Measurements from ENCODE around the gene LAMC1. TPM values are rescaled to one million over a fixed set of nuclear protein-coding genes. Genes with fewer than 3 reads are reported as not detected.

LAMC1 gene
- total RNA-seq, 2 donors from 2014 or later: 0.84 TPM; not detected in 1

DNA sequence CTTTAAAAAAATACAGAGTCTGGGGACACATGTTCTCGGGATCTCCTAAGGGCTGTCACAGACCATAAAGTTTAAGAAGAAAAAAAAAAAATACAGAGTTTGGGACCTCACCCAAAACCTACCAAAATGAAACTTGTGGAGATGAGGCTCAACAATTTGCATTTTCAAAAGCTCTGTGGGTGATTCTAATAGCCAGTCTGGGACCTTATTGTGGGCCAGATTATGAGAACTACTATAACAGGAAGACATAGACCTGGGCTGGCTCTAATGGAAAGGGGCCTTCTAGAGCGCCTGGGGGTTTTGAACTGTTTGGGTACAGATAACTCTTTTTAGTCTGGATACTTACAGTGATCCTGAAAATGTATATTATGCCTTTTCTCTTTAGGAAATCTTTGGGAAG lies 69.1 kb downstream of the LAMC1 start:
- Mint-ChIP-seq H3K4me1 (no peaks in the 10 kb centered on the region), H3K4me3 (no peak overlapping the region), H3K9me3 (no peaks in the 10 kb centered on the region), H3K27ac (no peak overlapping the region), H3K27me3 (peaks cover 23% of the 10 kb centered on the region), H3K36me3 (ENCODE audit: low read depth) (no peaks in the 10 kb centered on the region)
- no peak for ATAC-seq (replicated peaks)

DNA sequence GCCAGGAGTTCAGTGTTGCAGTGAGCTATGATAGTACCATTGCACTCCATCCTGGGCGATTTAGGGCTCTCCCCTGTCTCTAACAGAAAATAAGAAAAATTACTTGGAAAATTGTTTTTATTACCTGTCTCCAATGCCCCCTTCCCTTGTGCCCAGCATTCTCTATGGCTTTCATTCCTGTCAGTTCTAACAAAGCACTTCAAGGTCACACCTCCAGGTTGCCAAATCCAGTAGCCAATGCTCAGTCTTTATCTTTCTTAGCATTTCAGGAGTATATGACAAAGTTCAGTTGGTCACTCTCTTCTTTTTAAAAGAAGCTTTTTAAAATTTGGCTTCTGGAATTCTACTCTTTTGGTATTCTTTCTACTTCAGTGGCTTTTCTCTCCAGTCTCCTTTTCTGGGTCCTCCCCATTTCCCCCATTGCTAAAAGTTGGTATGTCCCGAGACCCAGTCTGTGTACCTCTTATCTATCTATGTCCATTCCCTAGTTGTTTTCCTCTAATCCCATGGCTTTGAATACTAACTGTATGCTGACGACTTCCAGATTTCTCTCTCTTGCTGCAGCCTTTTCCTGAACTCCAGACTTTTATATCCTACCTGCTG lies 69.9 kb downstream of the LAMC1 start:
- ATAC-seq (replicated peaks): no peak
- no peaks in the 10 kb centered on the region for H3K9me3 Mint-ChIP-seq
- peaks cover 23% of the 10 kb centered on the region for H3K27me3 Mint-ChIP-seq

DNA sequence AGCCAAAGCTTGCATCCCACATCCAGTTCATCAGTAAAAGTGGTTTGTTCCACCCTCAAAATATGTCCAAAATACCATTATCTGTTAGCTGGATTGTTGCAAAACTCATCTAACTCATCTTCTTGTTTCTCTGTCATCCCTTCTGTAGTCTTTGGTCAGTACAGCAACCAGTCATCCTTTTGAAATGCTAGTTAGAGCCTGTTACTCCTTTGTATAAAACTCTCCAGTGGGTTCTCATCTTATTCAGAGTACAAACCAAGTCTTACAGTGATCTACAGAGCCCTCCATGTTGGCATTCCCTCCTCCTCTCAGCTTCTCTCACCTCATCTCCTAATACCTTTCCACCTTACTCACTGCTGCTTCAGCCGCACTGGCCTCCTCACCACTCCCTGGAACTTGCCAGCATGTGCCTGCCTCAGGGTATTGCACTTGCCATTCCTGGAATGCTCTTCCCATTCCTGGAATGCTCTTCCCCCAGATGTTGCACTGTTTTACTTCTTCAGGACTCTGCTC lies 70.6 kb downstream of the LAMC1 start:
- Mint-ChIP-seq H3K27me3 (peaks cover 18% of the 10 kb centered on the region), H3K4me3 (no peak overlapping the region), H3K4me1 (no peaks in the 10 kb centered on the region), H3K36me3 (ENCODE audit: low read depth) (no peaks in the 10 kb centered on the region), H3K27ac (no peak overlapping the region), H3K9me3 (no peaks in the 10 kb centered on the region)
- no peak for ATAC-seq (replicated peaks)

More for the DNA sequence above, 69.9 kb downstream of the LAMC1 start:
- Mint-ChIP-seq H3K27ac (no peak overlapping the region), H3K4me1 (no peaks in the 10 kb centered on the region), H3K4me3 (no peak overlapping the region), H3K36me3 (ENCODE audit: low read depth) (no peaks in the 10 kb centered on the region)

DNA sequence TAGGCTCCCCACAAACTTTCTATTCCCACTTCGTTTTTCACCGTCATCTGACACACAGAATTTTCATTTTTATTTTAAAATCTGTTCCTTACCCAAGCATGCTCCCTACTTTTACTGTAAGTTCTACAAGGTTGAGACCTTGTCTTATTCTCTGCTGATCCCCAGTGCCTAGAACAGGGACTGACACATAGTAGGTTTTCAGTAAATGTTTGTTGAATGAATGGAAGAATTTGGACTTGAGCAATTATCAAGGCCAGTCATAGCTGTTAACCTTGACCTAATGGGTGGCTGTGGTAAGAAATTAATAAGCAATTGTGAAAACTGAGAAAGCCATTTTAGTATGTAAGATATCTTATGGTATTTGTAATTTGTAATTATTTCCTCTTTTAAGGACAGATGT lies 71.1 kb downstream of the LAMC1 start:
- Mint-ChIP-seq H3K9me3 (no peaks in the 10 kb centered on the region), H3K27ac (no peak overlapping the region)
- no peak for ATAC-seq (replicated peaks)

DNA sequence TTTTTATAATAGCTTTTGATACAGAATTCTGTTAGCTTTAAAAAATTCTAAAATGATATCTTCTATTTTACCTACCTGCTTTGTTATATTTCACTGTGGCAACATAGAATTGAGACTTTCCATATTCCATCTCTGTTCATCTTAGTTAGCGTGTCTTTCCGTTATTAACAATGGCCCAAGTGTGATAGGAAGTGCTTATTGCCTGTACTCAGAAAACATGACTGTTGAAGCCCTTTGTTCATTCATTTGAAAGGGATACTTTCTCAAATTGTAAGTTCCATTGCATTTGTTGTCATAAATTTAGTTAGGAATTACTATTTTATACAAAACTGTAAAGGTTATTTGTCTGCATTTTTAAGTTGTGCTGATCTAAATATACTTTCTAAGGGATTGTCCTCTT lies 73.1 kb downstream of the LAMC1 start:
- no peaks in the 10 kb centered on the region for H3K4me1 Mint-ChIP-seq
- no peaks in the 10 kb centered on the region for H3K9me3 Mint-ChIP-seq
- no peak for ATAC-seq (replicated peaks)
- no peaks in the 10 kb centered on the region for H3K36me3 Mint-ChIP-seq (ENCODE audit: low read depth)
- no peak overlapping the region for H3K4me3 Mint-ChIP-seq
- peaks cover 15% of the 10 kb centered on the region for H3K27me3 Mint-ChIP-seq
- H3K27ac Mint-ChIP-seq: no peak overlapping the region

More for the DNA sequence above, 71.1 kb downstream of the LAMC1 start:
- Mint-ChIP-seq H3K4me3 (no peak overlapping the region), H3K27me3 (peaks cover 15% of the 10 kb centered on the region), H3K4me1 (no peaks in the 10 kb centered on the region), H3K36me3 (ENCODE audit: low read depth) (no peaks in the 10 kb centered on the region)

DNA sequence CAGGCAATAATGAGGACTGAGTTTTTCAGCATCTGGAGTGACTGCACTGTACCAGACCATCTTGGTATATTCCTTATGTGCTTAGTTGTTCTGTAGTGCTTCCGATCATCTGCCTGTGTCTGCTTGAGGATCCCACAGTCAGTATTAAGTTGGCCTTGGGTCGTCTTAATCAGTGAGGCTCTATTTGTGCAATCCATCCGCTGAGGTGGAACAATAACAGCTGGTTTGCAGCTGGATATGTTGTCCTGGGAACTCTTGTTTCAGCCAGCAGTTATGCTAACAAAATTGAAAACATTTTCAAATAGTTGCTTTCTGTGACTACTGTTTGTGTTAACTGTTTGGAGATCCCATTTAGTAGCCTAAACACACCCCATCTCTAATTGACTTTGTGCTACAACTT lies 73.7 kb downstream of the LAMC1 start:
- Mint-ChIP-seq H3K27ac (no peak overlapping the region), H3K27me3 (peaks cover 15% of the 10 kb centered on the region)

DNA sequence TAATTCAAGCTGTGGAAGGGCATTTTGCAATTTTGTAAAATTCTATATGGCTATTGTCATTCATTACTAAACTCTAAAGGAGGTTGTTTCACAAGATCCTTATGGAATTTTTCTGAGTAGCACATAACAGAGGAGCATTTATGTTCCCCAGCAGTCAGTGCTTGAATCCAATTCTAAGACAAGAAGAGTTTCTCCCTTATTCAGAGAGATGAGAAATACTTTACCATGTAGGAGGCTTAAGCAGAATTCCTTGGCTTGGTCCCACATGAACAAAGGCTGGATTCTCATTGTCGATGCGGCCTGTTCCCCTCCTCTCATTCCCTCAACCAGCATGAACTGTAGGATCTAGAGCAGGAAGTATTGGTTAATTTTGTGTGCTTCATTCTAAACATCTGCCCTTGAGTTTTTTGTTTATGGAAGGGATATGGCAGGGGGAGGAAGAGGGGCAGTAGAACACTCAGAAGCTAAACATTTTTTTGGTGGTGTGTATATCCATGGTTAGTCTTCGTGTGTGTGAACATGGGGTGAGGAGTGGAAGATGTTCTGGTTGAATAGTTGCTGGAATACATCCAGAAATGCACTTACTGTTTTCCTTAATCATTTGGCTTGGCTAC lies 74.3 kb downstream of the LAMC1 start:
- H3K36me3 Mint-ChIP-seq (ENCODE audit: low read depth): no peaks in the 10 kb centered on the region
- H3K27me3 Mint-ChIP-seq: peaks cover 15% of the 10 kb centered on the region
- ATAC-seq (replicated peaks): no peak
- H3K4me3 Mint-ChIP-seq: no peak overlapping the region
- H3K4me1 Mint-ChIP-seq: no peaks in the 10 kb centered on the region
- H3K9me3 Mint-ChIP-seq: no peaks in the 10 kb centered on the region
- H3K27ac Mint-ChIP-seq: no peak overlapping the region

More for the DNA sequence above, 73.7 kb downstream of the LAMC1 start:
- Mint-ChIP-seq H3K36me3 (ENCODE audit: low read depth) (no peaks in the 10 kb centered on the region), H3K4me3 (no peak overlapping the region), H3K9me3 (no peaks in the 10 kb centered on the region), H3K4me1 (no peaks in the 10 kb centered on the region)
- ATAC-seq (replicated peaks): no peak

DNA sequence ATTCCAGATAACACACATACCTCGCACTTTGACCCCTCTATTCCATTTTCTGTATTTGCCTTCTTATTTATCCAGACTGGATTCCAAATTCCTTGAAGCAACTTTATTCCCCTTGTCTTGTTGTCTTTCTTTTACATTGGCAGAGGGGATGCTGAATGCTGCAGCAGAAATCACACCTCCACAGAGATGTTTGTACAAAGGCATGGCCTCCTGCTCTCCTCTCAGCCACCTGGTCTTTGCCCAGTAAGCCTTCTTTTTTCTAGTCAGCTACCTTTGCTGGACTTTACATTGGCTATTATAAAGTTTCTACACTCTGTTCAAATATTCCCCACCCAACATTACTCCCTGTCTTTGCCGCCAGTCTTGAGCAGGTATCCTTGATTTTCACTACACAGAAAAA lies 75.1 kb downstream of the LAMC1 start:
- peaks cover 13% of the 10 kb centered on the region for H3K27me3 Mint-ChIP-seq
- H3K36me3 Mint-ChIP-seq (ENCODE audit: low read depth): no peaks in the 10 kb centered on the region
- no peak for ATAC-seq (replicated peaks)
- no peak overlapping the region for H3K4me3 Mint-ChIP-seq
- H3K9me3 Mint-ChIP-seq: no peaks in the 10 kb centered on the region
- H3K4me1 Mint-ChIP-seq: no peaks in the 10 kb centered on the region
- H3K27ac Mint-ChIP-seq: no peak overlapping the region

DNA sequence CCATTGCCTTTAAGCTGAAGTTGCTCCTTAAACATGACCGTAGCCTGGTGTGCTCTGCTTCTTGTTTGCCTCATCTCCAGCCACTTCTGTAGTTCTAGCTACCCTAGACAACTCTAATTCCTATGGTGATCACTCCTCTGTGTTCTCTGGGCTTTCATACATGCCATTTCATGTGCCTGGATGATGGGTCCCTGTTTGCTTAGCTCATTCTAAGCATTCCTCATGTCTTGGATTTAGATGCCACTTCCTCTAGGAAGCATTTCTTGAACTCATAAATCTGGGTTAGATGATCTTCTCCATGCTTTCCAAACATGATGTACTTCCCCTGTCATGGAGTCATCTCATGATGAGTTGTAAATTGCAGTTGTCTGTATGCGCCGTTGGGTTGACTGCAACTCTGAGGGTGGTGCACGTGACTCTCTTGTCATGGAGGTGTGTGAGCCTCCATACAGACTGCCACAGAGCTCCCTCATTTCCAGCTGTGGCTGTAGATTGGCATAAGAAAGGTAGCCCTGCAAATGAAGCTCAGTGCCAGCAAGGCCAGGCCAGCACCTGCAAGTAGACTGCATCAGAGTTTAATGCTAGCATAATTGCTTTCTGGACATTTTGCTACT lies 77.2 kb downstream of the LAMC1 start:
- no peak for ATAC-seq (replicated peaks)
- no peaks in the 10 kb centered on the region for H3K9me3 Mint-ChIP-seq
- no peaks in the 10 kb centered on the region for H3K4me1 Mint-ChIP-seq
- H3K27me3 Mint-ChIP-seq: no peaks in the 10 kb centered on the region
- no peak overlapping the region for H3K4me3 Mint-ChIP-seq
- no peak overlapping the region for H3K27ac Mint-ChIP-seq
- H3K36me3 Mint-ChIP-seq (ENCODE audit: low read depth): no peaks in the 10 kb centered on the region

DNA sequence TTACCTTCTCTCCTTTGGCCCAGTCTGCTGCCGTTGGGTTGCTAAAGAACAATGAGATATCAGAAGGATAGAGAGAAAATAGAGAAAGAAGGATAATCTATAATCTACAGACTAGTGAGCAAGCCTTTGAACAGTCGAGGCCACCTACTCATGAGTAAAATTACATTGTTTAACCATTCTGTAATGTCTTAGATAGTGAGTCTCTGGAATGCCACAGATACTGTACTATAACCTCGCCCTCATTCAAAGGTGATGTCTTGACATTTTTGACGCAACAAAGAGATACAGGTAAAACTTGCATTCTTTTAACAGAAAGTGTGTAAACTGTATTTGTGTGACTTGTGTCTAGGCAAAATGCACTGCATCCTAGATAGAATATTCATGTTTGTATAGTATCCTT lies 77.9 kb downstream of the LAMC1 start:
- no peaks in the 10 kb centered on the region for H3K9me3 Mint-ChIP-seq
- no peaks in the 10 kb centered on the region for H3K27me3 Mint-ChIP-seq

DNA sequence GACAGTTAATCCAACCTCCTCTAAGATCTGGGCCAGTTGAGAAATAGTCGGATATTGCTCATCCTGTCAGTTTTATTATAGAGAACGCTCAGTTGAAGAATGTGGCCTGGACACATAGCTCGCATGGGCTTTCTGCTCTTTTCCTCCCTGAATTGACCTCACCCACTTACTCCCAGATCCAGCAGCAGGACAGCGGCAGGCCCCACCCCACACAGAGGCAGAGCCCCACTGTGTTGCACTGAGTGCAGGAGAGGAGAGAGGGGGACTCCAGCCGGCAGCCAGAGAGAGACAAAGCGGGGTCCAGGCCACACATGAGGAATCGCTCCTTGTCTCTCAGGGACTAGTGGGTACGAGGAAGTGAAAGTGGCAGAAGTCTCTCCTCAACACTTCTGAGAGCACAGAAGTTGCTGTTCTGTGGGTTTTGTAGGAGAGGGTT lies 78.6 kb downstream of the LAMC1 start:
- Mint-ChIP-seq H3K9me3 (no peaks in the 10 kb centered on the region), H3K36me3 (ENCODE audit: low read depth) (no peaks in the 10 kb centered on the region), H3K27ac (no peak overlapping the region), H3K4me1 (no peaks in the 10 kb centered on the region), H3K4me3 (no peak overlapping the region), H3K27me3 (no peaks in the 10 kb centered on the region)
- no peak for ATAC-seq (replicated peaks)

More for the DNA sequence above, 77.9 kb downstream of the LAMC1 start:
- Mint-ChIP-seq H3K36me3 (ENCODE audit: low read depth) (no peaks in the 10 kb centered on the region), H3K4me1 (no peaks in the 10 kb centered on the region), H3K27ac (no peak overlapping the region), H3K4me3 (no peak overlapping the region)
- ATAC-seq (replicated peaks): no peak

DNA sequence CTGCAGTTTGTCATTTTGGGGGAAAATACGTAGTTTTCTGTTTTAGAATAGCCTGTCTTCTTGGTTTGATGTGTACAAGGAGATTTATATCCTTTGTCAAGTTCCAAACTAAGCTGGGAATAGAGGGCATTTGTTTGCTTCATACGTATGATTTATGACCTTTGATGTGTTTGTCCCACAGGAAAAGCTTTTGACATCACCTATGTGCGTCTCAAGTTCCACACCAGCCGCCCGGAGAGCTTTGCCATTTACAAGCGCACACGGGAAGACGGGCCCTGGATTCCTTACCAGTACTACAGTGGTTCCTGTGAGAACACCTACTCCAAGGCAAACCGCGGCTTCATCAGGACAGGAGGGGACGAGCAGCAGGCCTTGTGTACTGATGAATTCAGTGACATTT lies 79.9 kb downstream of the LAMC1 start:
- H3K4me3 Mint-ChIP-seq: no peak overlapping the region
- no peaks in the 10 kb centered on the region for H3K9me3 Mint-ChIP-seq
- H3K27ac Mint-ChIP-seq: no peak overlapping the region
- no peaks in the 10 kb centered on the region for H3K4me1 Mint-ChIP-seq
- H3K27me3 Mint-ChIP-seq: peaks cover 3% of the 10 kb centered on the region
- no peak for ATAC-seq (replicated peaks)
- H3K36me3 Mint-ChIP-seq (ENCODE audit: low read depth): no peaks in the 10 kb centered on the region

DNA sequence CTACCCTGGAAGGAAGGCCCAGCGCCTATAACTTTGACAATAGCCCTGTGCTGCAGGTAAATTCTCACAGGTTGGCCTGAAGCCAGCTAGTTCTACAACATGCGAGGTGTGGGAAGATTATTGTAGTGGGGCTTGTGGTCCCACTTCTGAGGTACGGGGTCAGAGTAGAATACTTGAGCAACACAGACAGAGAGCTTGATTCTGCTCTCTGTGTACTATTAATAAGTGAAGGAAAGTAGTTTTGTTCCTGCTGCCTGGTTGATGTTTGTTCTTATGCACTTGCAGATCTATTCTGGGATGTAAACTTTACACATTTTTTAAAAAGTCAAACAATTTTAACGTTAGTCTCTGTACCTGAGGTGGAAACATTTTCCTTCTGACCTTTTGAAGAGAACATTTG lies 80.4 kb downstream of the LAMC1 start:
- peaks cover 4% of the 10 kb centered on the region for H3K27me3 Mint-ChIP-seq
- no peaks in the 10 kb centered on the region for H3K4me1 Mint-ChIP-seq
- H3K27ac Mint-ChIP-seq: no peak overlapping the region
- ATAC-seq (replicated peaks): no peak
- H3K9me3 Mint-ChIP-seq: no peaks in the 10 kb centered on the region
- H3K36me3 Mint-ChIP-seq (ENCODE audit: low read depth): no peaks in the 10 kb centered on the region
- H3K4me3 Mint-ChIP-seq: no peak overlapping the region

DNA sequence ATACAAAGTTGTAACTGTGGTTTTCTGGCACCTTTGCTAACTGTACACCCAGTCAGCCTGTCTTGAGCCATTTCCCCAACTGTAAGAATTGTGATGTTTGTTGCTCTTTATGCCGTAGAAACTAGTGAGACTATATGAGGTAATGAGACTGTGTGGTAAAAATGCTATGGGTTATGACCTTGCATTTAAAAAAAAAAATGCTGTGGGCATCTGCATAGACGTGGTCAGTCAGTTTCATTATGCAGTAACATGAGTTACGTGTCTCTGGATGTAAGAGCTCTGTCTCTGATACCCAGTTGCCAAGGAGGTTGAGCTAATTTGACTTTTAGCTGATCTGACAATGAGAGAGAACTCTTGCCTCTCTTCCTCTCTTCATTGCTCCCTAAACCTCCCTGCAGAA lies 82.2 kb downstream of the LAMC1 start:
- no peaks in the 10 kb centered on the region for H3K4me1 Mint-ChIP-seq
- H3K9me3 Mint-ChIP-seq: no peaks in the 10 kb centered on the region
- H3K4me3 Mint-ChIP-seq: no peak overlapping the region
- peaks cover 8% of the 10 kb centered on the region for H3K27me3 Mint-ChIP-seq
- no peaks in the 10 kb centered on the region for H3K36me3 Mint-ChIP-seq (ENCODE audit: low read depth)
- H3K27ac Mint-ChIP-seq: no peak overlapping the region
- ATAC-seq (replicated peaks): no peak

DNA sequence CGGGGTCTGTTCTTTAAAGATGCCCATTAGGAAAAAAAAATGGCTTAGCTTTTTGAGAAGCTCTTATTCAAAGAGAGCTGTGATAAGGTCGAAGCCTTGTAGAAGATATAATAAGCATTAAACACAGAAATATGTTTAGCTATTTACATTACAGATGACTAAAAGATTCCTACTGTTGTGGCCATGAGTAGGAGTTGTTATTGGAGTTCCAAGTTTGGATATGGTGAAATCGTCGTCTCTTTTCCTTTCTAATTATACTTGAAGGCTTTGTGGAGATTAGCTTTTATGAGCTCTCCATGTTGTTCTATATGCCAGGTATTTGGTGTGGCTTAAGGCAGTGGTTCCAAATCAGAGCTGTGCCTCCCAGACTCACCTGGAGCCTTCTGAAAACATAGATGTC lies 82.9 kb downstream of the LAMC1 start:
- no peak for ATAC-seq (replicated peaks)
- H3K27me3 Mint-ChIP-seq: peaks cover 8% of the 10 kb centered on the region

More for the DNA sequence above, 82.9 kb downstream of the LAMC1 start:
- H3K36me3 Mint-ChIP-seq (ENCODE audit: low read depth): no peaks in the 10 kb centered on the region
- no peak overlapping the region for H3K27ac Mint-ChIP-seq
- H3K4me3 Mint-ChIP-seq: no peak overlapping the region
- no peaks in the 10 kb centered on the region for H3K9me3 Mint-ChIP-seq
- H3K4me1 Mint-ChIP-seq: no peaks in the 10 kb centered on the region

All from activated T-helper 17 cell treated with anti-CD3 and anti-CD28 coated beads, Interleukin-2, amount 50 U/mL, for 72 hours (primary cell).